GM18861 (cell line): ENCODE results near the gene NME3.

Experiments used
- ATAC-seq: cut with Tn5 transposase; IDR thresholded peaks from one replicate; pipeline ENCODE4 v1.9.1; 2021; ENCODE audit not compliant: unreplicated experiment

The NME3 gene

GRCh38 chr16:1781758-1782407, 10.5 kb upstream of the NME3 start:
- no peak for ATAC-seq

- no peak for ATAC-seq
These were observed 9.9 kb upstream of the NME3 start for GRCh38 chr16:1781254-1781653.

GRCh38 chr16:1780677-1781072, 9.3 kb upstream of the NME3 start:
- no peak for ATAC-seq

GRCh38 chr16:1779741-1780676, 8.7 kb upstream of the NME3 start:
- ATAC-seq, result no peak

GRCh38 chr16:1779234-1779701, 7.9 kb upstream of the NME3 start:
- ATAC-seq, result no peak

- ATAC-seq, result no peak
These were observed 7.1 kb upstream of the NME3 start for GRCh38 chr16:1778200-1779179.

GRCh38 chr16:1777375-1778199, 6.2 kb upstream of the NME3 start:
- ATAC-seq, result no peak

- ATAC-seq, result no peak
These were observed 5.6 kb upstream of the NME3 start for GRCh38 chr16:1776991-1777374.

GRCh38 chr16:1776672-1776955, 5.3 kb upstream of the NME3 start:
- no peak for ATAC-seq

GRCh38 chr16:1775846-1776671, 4.7 kb upstream of the NME3 start:
- no peak for ATAC-seq

- ATAC-seq, result no peak
These were observed 3.9 kb upstream of the NME3 start for GRCh38 chr16:1775006-1775845.

GRCh38 chr16:1774448-1774780, 3.1 kb upstream of the NME3 start:
- ATAC-seq, result no peak

GRCh38 chr16:1773703-1774447, 2.5 kb upstream of the NME3 start:
- no peak for ATAC-seq

GRCh38 chr16:1772908-1773702, 1.8 kb upstream of the NME3 start, which contains the start of gene MRPS34:
Gene MRPS34, minus strand, starts transcription at chr16:1773134. Its CDS starts 15 bp downstream, at chr16:1773119.
- ATAC-seq, result peak; percentile 39

GRCh38 chr16:1772362-1772907, 1.1 kb upstream of the NME3 start, which contains the start of gene EME2:
Gene EME2, plus strand, starts transcription at chr16:1772810. Its CDS starts 418 bp downstream, at chr16:1773228.
- no peak for ATAC-seq

- no peak for ATAC-seq
These were observed 570 bp upstream of the NME3 start for GRCh38 chr16:1771864-1772361.
